HEK293 (cell line): ENCODE measurements around the gene KCNJ15.

Experiments
- CTCF ChIA-PET: fragments of 350-600 bp; formaldehyde crosslinking; extraction: SDS; loops from one replicate; lab custom pipeline; 2021; ENCODE audit warnings: antibody characterized with exemption; lab: Yijun Ruan, JAX
- POLR2A ChIA-PET: fragments of 300-600 bp; formaldehyde crosslinking; extraction: SDS; loops from one replicate; lab custom pipeline; 2020; ENCODE audit warnings: antibody characterized with exemption, inconsistent platforms; lab: Yijun Ruan, JAX
- H3K27ac ChIP-seq: fragments of 200-500 bp; sonication (Bioruptor generic); 2 replicates; pipeline ENCODE4 v1.5.1; 2014; ENCODE audit warnings: low read depth, low read length, control low read depth, inconsistent platforms; ENCODE audit errors: extremely low read depth
- H3K36me3 ChIP-seq, 2 experiments: fragments of 200-500 bp in 1 of 2; sonication (Bioruptor generic) in 1 of 2; 1 replicate in 1 of 2; 2 replicates in 1 of 2; pipeline ENCODE4 v1.5.1; 2014 to 2017; ENCODE audit warnings: inconsistent platforms in 2 of 2, low read length in 2 of 2; ENCODE audit not compliant: control insufficient read depth in 2 of 2, insufficient read depth in 1 of 2
- H3K4me1 ChIP-seq: fragments of 200-500 bp; sonication (Bioruptor generic); 2 replicates; pipeline ENCODE4 v1.5.1; 2014; ENCODE audit warnings: mild to moderate bottlenecking, low read length, inconsistent platforms; ENCODE audit not compliant: control insufficient read depth, insufficient read depth
- H3K4me3 ChIP-seq: 2 replicates; pipeline ENCODE4 v1.5.1; 2011; ENCODE audit warnings: low read depth, mild to moderate bottlenecking, control low read depth, low read length, moderate library complexity
- H3K9me3 ChIP-seq: fragments of 200-500 bp; sonication (Bioruptor generic); 2 replicates; pipeline ENCODE4 v1.5.1; 2014; ENCODE audit warnings: low read depth, low read length, inconsistent platforms; ENCODE audit not compliant: control insufficient read depth, insufficient read depth
- MEIS1 ChIP-seq: sonication (generic); formaldehyde crosslinking; IDR thresholded peaks from 2 replicates; pipeline ENCODE4 v1.8.1; 2022; ENCODE audit warnings: missing genetic modification reagents, mild to moderate bottlenecking, borderline replicate concordance
- PRDM1 ChIP-seq: fragments of 450-650 bp; formaldehyde crosslinking; IDR thresholded peaks from 2 replicates; pipeline ENCODE4; 2016; ENCODE audit warnings: missing biosample characterization, missing genetic modification characterization
- TRIM28 ChIP-seq: IDR thresholded peaks from 2 replicates; pipeline ENCODE4 v1.6.1; 2011; ENCODE audit warnings: low read length, control low read depth, borderline replicate concordance
- ZBTB1 ChIP-seq: fragments of 450-650 bp; formaldehyde crosslinking; IDR thresholded peaks from 2 replicates; pipeline ENCODE4 v1.5.1; 2016; ENCODE audit warnings: missing biosample characterization, missing genetic modification characterization
- ZBTB44 ChIP-seq: fragments of 450-650 bp; IDR thresholded peaks from 2 replicates; pipeline ENCODE4 v1.5.1; 2018; ENCODE audit warnings: missing biosample characterization, mild to moderate bottlenecking, missing genetic modification characterization
- ZNF121 ChIP-seq: fragments of 450-650 bp; formaldehyde crosslinking; IDR thresholded peaks from 2 replicates; pipeline ENCODE4 v1.5.1; 2016; ENCODE audit warnings: missing biosample characterization, missing genetic modification characterization
- ZNF169 ChIP-seq: fragments of 450-650 bp; formaldehyde crosslinking; IDR thresholded peaks from 2 replicates; pipeline ENCODE4 v1.5.1; 2016; ENCODE audit warnings: missing biosample characterization, missing genetic modification characterization
- ZNF18 ChIP-seq: fragments of 450-650 bp; formaldehyde crosslinking; IDR thresholded peaks from 2 replicates; pipeline ENCODE4 v1.5.1; 2016; ENCODE audit warnings: missing biosample characterization, missing genetic modification characterization
- ZNF184 ChIP-seq: fragments of 450-650 bp; IDR thresholded peaks from 2 replicates; pipeline ENCODE4 v1.5.1; 2018; ENCODE audit warnings: missing biosample characterization, mild to moderate bottlenecking, missing genetic modification characterization
- ZNF2 ChIP-seq: fragments of 450-650 bp; formaldehyde crosslinking; IDR thresholded peaks from 2 replicates; pipeline ENCODE4 v1.5.1; 2016; ENCODE audit warnings: missing biosample characterization, missing genetic modification characterization
- ZNF223 ChIP-seq: fragments of 450-650 bp; formaldehyde crosslinking; IDR thresholded peaks from 2 replicates; pipeline ENCODE4 v1.5.1; 2016; ENCODE audit warnings: missing biosample characterization, missing genetic modification characterization
- ZNF335 ChIP-seq: fragments of 450-650 bp; formaldehyde crosslinking; conservative IDR thresholded peaks from 2 replicates; pipeline ENCODE4 v1.5.1; 2016; ENCODE audit warnings: missing biosample characterization, missing genetic modification characterization
- ZNF350 ChIP-seq: fragments of 450-650 bp; formaldehyde crosslinking; IDR thresholded peaks from 2 replicates; pipeline ENCODE4 v1.5.0; 2017; ENCODE audit warnings: missing biosample characterization, mild to moderate bottlenecking, missing genetic modification characterization
- ZNF366 ChIP-seq: fragments of 450-650 bp; formaldehyde crosslinking; conservative IDR thresholded peaks from 2 replicates; pipeline ENCODE4 v1.5.1; 2016; ENCODE audit warnings: missing biosample characterization, missing genetic modification characterization
- ZNF391 ChIP-seq: fragments of 450-650 bp; formaldehyde crosslinking; IDR thresholded peaks from 2 replicates; pipeline ENCODE4 v1.5.1; 2016; ENCODE audit warnings: low read depth, missing biosample characterization, missing genetic modification characterization, borderline replicate concordance
- ZNF488 ChIP-seq: fragments of 450-650 bp; formaldehyde crosslinking; IDR thresholded peaks from 2 replicates; pipeline ENCODE4 v1.5.1; 2016; ENCODE audit warnings: missing biosample characterization, missing genetic modification characterization
- ZNF501 ChIP-seq: fragments of 450-650 bp; formaldehyde crosslinking; IDR thresholded peaks from 2 replicates; pipeline ENCODE4 v1.5.1; 2016; ENCODE audit warnings: missing biosample characterization, missing genetic modification characterization
- ZNF621 ChIP-seq: fragments of 450-650 bp; formaldehyde crosslinking; IDR thresholded peaks from 2 replicates; pipeline ENCODE4 v1.5.1; 2017; ENCODE audit warnings: missing biosample characterization, missing genetic modification characterization
- ZNF645 ChIP-seq: fragments of 450-650 bp; formaldehyde crosslinking; IDR thresholded peaks from 2 replicates; pipeline ENCODE4; 2016; ENCODE audit warnings: missing biosample characterization, missing genetic modification characterization

The KCNJ15 gene

GRCh38 chr21:38208118-38208517, 48.7 kb upstream of the KCNJ15 start (continued):
- TF ChIP-seq ZBTB44 (tag by site-specific recombination) (no peak), ZNF645 (tag by site-specific recombination) (no peak), ZNF366 (tag by site-specific recombination) (no peak)

- Histone ChIP-seq H3K4me1 (no peaks in the 10 kb centered on the region), H3K4me3 (no peak overlapping the region), H3K9me3 (no peaks in the 10 kb centered on the region; the same call in 1 of the 2 replicates), H3K36me3 (no peaks in the 10 kb centered on the region), H3K27ac (no peak overlapping the region)
- CTCF ChIA-PET: interaction anchor here (0.7 kb wide), 1 partner anchor 38 kb away, joined by 4 read pairs; no protein-coding TSS in a partner anchor
- TF ChIP-seq ZNF488 (no peak), ZNF645 (tag by site-specific recombination) (no peak), ZNF184 (no peak), ZNF391 (tag by site-specific recombination) (no peak), ZNF169 (tag by site-specific recombination) (no peak), ZNF621 (tag by site-specific recombination) (no peak), ZNF18 (tag by site-specific recombination) (no peak), MEIS1 (CRISPR knock-in tag) (no peak), ZNF2 (tag by site-specific recombination) (no peak), ZNF335 (tag by site-specific recombination) (no peak), ZBTB1 (tag by site-specific recombination) (no peak), PRDM1 (tag by site-specific recombination) (no peak), ZNF350 (no peak), ZNF223 (tag by site-specific recombination) (no peak), ZNF501 (tag by site-specific recombination) (no peak), TRIM28 (no peak), ZNF121 (tag by site-specific recombination) (no peak)
- POLR2A ChIA-PET: no interaction called here
Observed at GRCh38 chr21:38211321-38211720, 45.5 kb upstream of the KCNJ15 start.
